ENCODE results near the gene TMEM86B.
A peak's percentile ranks its signal among the peaks of the same experiment; 100 is the strongest.

Gene TMEM86B

DNA sequence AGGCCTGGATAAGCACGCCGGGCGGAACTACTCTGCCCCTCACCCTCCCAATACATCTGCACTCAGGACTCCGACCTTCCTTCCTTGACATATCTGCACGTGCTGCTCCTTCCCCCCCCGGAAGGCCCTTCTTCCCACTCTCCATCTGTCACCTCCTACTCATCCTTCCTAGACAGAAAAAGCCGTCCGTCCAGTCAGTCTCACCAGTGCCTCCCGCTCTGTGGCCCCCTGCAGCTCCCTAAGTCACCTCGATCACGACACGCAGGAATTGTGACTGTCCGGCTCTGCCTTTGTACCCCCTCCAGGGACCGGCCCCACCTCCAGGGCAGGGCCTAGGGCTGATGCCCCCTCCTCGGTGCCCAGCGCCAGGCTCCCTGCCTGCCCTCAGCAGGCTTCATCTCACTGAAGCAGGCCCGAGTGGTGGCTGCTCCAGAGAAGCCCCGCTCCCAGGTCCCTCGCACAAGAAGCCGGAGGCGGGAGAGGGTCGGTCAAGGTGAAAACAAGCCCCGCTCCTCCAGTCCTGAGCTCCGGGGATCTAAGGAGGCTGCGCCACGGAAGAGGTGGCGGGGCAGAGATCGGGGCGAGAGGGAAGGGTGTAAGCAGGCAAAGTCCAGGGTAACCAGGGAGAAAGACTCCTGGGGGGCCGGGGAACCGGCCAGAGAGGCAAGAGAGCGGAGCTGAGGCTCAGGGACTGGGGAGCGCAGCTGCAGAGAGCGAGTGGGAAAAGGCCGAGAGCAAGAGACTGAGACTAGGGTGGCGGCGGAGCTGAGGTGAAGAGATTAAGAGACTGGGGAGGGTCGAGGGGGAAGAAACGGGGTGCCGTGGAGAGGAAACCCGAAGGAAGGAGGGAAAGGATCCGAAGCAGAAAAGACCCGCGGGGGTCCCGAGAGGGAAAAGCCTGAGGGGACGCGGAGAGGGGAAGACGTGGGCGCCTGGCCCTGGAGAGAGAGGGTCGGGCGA, 29.2 kb upstream of the TMEM86B start:
- DNase-seq (ENCODE audit: low spot score), result peak; percentile 23
- no peak for FAIRE-seq

DNA sequence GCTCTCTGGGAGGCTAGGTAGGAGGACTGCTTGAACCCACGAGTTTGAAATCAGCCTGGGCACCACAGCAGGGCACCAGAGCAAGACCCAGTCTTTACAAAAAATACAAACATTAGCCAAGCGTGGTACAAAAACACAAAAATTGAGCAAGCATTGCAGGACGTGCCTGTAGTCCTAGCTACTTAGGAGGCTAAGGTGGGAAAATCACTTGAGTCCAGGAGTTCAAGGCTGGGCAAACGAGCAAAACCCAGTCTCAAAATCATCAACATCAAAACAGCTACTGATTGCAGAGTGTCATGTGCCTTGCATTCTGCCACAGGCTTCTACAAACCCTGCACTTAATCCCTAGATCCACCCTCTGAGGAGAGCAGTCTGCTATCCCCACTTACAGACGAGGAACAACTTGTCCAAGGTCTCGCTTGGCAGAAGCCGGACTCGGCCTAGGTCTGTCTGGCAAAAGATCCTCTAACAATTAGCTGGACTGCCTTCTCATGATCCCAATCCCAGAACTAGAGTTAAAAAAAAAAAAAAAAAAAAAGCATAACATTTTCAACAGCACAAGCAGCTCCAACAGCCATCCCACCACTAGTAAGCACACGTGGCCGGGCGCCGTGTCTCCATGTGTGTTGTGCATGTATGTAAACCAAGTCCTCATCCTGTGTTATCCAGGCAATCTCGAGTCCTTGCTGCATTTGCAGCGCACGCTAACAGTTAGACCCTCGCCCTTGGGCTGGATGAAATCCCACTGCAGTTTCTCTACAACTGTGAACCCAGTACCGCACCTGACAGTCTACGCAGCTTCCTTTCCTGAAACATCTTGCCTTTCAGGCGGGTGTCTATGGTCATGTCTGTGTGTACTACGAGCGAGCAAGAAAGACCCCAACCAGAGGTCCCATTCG, 28.2 kb upstream of the TMEM86B start:
- DNase-seq (ENCODE audit: low spot score) (no peak), FAIRE-seq (no peak)

DNA sequence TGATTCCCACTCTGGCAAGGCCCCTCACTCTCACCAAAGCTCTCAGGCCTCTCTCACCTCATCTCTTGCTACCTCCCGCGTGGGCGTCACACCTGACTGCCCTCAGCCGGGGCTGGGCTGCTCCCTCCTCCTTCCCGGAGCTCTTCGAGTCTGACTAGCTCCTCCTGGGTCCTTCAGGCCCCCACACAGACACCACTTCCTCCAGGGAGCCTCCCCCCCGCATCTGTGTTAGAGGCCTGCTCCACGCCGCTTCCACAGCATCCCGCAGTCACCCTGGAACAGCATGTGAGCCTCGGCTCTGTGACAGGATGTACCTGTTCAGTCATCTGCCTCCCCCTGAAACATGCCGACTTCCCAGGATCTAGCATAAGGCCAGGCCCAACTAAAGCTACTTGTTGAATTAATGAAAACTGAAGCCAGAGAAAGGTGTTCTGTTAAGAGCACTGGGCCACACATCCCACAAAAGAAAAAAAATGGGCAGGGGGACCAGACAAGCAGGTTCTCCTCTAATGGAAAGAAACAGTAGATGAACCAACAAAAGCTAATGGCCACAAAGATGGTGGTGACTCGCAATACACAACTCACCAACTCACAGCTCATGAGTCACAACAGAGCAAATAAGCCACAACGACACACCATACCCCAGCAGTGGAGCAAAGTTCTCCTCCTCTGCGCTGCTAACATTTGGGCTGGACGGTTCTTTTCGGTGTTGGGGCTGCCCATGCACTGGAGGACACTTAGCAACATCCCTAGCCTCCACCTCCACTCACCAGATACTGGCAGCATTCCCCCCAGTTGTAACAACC, 27.3 kb upstream of the TMEM86B start:
- DNase-seq (ENCODE audit: low spot score) (no peak), FAIRE-seq (no peak)

DNA sequence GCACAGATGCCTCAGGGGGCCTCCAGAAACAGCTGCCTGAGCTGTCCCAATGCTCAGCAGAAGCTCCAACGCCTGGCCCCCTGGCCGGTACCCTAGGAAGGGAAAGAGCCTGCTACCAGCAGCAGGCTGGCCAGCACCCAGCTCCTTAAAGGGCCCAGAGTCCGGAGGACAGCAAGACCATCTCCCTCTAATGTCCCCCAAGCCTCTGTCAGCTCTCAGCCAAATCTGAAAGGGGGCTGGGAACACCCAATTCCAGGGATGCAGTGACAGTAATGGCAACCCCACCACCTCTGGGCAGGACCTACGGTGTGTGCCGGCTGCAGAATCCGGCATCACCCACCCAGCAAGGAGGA, 26.0 kb upstream of the TMEM86B start:
- DNase-seq (ENCODE audit: low spot score) (no peak), FAIRE-seq (no peak)

DNA sequence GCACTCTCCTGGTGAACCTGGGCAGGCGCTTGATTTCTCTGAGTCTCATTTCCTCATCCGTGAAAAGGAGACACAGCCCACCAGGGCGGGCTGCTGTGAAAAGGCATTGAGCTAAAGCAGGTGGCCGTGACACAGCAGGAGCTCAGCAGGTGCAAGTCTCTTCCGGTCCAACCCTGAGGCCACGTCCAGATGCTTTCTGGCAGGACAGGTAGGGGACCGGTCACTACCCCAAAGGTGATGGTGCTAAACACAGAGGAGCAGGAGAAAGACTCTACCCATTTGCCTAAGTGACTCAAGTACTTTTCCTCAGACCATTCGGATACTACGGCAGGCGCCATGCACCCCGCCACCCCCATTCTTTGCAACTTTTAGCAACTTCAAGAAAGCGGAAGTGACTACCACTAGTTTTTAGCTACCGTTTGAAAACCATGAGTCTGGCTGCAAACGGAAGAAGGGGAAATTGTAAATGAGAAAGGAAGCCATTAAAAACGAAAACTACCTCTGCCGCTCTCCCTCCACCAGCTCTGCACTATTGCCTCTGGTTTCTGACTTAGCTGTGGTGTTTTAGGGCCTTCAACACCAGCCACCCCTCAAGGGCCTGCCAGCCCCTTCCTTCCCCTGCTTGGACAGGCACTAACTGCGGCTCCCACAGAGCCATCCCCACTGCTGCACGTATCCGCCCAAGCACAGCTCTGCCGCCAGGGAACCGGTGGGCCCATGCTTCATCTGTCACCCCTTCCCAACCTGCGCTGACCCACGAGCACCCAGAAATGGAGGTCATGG, 25.5 kb upstream of the TMEM86B start:
- DNase-seq (ENCODE audit: low spot score) (no peak), FAIRE-seq (no peak)

DNA sequence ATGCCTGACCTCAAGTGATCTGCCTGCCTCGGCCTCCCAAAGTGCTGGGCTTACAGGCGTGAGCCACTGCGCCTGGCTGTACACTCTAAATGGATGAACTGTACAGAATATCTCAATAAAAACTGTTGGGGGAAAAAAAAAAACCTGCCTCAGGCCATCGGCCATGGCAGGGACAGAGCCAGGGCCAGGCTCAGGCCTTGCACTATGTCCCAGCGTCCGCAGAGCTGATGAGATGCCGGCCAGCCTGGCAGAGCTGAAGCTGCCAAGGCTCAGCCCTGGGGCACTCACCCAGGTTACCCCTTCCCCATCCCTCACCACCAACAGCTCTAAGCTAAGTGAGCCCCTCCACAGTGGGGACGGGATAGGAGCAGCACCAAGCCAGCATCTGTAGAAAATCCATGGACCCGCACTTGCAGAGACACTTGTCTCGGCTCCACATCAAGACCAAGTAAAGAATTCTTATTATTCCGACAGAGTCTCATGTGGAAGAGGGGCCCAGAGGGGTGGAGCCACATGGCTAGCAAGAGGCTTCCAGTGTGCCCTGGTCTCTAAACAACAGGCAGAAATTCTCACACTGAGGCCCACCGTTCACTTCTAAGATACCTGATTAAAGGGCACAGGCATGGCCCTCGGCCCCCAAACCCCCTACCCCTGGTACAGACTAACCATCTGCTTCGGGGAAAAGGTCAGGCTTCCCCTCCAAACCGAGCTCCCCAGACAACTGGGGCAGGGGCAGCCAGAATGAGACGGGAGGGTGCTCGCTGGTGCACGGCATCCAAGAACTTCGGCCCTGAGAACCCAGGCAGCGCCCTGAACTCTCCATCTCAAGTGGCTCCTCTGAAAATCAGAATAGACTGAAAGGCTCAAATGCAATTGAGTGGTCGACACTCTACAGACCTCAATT, 24.4 kb upstream of the TMEM86B start:
- FAIRE-seq (no peak), DNase-seq (ENCODE audit: low spot score) (no peak)

DNA sequence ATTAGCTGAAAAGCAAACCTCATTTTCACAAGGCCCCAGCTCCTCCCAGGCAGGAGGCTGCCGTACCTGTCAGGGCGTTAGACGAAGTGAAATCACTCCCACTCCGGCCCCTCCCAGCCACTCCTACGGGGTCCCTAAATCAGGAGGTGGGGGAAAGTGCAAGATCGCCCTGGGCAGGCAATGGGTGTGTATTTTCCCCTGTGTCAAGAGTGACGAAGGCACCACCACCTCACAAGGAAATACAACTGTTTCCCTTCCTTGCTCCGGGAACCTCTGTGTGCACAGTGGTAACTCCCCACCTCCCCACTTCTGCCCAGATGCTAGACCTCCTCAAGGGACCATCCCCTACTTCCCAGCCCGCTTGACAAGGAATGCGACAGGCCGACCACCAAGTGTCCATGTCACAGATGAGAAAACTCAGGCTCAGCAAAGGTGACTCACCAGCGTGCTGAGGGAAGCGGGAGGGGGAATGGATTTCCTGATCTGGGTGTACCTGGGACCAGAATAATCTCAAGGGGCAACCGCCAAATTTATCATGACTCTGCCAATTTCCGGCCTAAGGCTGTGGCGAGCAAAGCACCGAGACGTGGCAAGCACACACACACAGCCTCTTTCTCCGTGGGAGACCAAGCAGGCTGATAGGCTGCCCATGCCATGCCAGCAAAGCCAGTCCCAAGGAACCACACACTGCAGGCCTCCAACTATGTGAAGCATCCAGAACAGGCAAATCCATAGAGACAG, 22.9 kb upstream of the TMEM86B start:
- no peak for FAIRE-seq
- no peak for DNase-seq (ENCODE audit: low spot score)

DNA sequence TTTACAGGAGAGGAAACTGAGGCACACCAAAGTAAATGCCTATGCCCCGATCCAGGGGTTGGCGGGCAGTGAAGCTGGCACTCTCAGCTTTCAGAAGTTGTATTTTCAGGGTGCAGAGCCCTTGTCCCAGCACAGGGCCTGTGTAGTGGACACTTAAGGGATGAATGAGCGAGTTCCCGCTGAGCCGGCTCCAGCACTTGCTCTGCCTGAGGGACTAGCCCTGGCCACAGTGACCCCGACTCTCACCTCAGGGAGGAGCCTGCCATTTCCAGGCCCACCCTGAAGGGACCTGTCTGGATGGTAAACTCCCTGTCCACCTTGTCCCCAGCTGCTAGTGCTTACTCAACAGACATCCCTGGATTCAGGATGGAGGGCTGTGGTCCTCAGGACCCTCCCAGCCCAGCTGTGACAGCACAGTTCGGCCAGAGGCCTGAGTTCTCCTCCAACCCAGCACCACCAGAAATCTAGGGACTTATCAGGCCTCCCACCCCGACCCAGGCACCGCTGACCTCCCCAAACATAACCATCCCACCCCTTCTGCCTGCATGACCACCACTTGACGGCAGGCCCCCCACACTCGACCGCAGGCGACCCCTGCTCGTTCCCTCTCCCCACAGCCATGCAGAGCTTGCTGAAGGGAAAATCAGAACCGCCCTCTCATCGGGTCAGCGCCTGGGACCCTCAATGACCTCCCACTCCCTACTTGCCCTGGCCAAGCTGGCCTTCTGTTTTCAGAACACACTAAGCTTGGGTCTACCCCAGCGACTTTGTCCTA, 21.9 kb upstream of the TMEM86B start:
- FAIRE-seq, result no peak

DNA sequence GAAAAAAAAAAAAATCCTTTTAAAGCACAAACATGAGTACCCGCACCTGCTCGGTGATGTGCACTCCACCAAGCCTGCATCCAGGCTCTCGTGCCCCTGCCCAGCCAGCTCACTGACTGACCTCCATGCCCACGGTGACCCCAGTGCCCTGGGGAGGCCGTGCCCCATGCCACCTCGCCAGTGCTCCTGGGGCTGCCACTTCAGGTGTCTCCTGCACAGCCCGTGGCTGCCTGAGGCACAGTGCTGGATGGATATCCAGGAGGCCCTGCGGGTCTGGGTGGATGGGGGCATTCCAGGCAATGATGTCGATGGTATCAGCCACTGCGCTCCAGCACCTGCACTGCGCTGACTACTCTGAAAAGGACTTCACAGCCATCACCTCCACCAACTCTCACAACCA, 21.3 kb upstream of the TMEM86B start:
- DNase-seq (ENCODE audit: low spot score) (no peak), FAIRE-seq (no peak)

More for the DNA sequence above, 21.9 kb upstream of the TMEM86B start:
- DNase-seq (ENCODE audit: low spot score), result no peak

DNA sequence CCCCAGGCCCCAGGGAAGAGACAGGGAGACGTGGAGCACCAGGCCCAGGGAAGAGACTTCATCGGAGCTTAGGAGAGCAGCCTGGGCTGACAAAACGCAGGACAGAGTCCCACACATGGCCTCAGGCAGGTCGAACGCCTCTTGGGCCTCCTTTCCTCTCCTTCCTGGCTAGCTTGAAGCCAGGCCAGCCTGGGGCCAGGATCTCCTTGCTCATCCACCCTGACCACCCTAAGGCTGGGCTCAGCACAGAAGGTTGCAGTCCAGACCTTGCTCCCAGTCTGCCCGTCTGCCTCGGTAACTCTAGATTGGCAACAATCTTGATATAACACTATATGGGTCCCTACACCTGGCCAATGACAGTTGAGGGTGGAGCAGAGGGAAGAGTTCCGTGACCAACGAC, 20.1 kb upstream of the TMEM86B start:
- no peak for FAIRE-seq
- DNase-seq (ENCODE audit: low spot score), result no peak

DNA sequence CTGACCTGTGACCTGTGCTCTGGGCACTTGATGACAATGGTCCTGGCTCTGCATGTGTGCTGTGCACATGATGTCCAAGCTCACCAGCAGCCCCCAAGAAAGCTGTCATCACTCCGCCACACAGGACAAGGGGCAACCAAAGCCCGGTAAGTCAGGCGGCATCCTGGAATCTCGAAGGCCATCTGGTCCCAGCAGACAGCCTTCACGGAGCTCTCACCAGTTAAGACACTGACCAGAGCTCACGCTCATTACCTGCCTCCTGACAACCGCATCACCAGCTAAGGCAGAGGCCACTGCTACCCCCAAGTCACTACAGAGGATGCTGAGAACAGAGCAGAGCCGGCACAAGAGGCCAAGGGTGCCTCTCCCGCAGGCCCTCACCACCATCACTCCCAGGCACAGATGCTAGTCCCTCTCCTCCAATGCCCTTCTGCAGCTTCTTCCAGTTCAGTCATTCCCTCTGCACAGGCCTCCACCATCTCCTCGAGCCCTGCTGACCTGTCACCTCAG, 19.7 kb upstream of the TMEM86B start:
- FAIRE-seq (no peak), DNase-seq (ENCODE audit: low spot score) (no peak)

DNA sequence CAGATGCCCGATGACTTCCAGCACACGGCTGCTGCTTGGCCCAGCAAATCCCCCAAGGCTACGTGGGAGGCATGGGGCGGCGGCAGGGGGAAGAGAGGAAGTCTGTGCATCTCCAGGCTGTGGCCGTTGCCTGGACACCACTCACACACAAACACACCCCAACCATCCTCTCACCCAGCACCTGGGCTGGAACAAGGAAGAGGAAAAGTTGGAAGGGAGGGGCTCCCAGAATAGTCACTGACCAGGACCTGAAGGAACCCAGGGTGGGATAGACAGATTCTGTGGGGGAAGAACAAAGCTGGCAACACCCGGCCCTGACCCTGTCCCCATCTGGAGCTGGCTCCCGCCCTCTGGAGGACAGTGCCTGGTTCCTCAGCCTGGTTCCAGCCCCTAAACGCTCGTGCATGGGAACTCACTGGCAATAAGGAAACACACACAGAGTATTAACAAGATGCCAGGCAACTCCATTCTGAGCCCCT, 19.1 kb upstream of the TMEM86B start:
- DNase-seq (ENCODE audit: low spot score), result no peak
- FAIRE-seq, result no peak

DNA sequence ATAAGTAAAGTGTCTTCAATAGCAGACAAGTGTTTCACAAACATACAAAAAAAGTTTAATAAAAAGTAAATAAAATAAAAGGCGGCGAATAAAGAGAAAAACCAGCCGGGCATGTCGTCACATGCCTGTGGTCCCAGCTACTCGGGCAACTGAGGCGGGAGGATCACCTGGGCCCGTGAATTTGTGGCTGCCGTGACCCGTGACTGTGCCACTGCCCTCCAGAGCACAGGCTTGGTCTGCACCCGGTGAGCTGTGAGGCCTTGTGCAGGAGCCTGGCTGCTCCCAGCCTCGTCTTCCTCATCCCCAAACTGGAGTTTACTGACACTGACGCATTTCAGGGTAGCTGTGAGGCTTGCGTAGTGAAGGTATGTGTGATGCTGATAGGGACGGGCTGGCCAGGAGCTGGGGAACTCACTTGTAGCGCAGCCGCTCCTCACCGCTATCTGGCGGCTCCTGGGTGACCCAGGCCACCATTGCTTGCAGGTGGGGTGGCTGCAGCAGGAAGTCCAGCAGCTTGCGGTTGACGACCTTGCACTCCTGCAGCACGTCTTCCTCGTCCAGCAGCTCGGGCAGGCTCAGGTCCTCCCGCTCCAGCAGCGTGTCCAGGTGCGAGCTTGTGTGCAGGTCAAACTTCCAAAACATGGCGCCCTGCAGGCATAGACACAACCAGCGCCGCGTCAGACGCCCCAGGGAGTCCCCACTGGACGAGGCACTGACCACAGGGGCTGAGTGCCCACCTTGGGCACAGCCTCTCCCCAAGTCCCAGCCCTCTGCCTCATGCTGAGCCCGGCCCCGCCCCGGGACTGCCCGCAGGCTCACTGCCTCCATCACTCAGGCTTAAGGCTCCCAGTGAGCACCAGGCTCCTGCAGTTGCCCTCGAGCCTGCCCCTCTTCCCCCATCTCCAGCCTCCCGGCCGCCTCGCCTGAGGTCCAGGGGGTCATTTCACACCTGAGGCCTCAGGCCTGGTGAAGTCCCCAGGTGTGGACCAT, 18.2 kb upstream of the TMEM86B start:
- FAIRE-seq (no peak), DNase-seq (ENCODE audit: low spot score) (no peak)

DNA sequence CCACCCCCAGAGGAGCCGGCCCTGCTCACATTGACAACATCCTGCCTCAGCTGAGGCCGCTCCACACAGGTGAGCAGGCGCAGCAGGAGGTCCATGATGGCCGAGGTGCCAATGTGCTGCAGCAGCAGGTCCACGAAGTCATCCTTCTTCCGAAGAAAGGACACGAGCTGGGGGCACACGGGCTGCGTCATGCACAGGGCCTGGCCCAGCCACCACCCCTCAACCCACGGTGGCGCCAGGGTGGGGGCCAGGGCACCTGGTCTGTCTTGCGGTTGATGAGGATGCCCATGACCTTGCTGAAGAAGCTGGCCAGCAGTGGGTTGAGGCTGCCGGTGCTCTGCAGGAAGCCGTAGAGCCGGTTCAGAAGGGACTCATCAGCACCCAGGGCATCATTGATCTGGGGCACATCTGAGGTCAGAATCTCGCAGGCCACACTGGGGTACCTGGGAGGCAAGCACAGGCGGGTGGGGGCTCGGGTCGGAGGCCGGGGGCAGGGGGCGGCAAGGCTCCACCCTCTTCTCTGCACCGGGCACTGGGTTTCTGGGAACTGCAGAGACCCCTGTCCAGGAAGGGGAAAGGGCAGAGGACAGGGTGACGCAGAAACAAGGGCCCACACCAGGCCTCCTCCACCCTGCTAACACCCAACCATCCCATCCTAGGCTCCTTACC, 16.8 kb upstream of the TMEM86B start:
- FAIRE-seq (no peak), DNase-seq (ENCODE audit: low spot score) (no peak)

DNA sequence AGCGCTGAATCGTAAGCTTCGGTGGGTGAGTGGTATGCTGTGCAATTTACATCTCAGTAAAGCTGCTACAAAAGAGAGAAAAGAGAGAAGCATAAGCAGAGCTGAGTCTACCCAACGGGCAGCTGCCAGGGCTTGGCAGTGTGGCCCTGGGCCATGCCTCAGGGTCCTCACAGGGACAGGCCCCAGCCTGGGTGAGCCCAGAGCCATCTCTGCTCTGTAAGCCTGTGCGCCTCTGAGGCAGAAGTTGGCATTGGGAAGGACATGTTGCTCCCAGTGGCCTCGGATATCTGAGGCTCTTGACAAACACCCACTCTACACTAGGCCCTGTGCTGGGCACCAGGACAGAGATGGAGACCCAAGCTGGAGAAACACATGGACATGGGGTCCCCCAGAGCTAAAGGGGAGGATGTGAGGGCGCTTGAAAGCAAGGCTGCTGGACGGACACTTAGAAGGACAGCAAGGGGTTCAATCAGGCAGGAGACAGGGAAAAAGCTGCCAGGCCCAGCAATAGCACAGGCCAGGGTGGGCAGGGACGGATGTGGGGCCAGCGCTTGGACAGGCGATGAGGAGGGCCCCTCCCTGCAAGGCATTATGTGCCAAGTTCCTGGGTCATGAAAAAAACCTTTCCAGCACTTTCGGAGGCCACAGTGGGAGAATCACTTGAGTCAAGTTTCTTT, 15.6 kb upstream of the TMEM86B start:
- no peak for DNase-seq (ENCODE audit: low spot score)
- no peak for FAIRE-seq

Data from urothelium cell line (cell line).